Measurements from ENCODE around the gene ZNF682.

- TF ChIP-seq, protein P1, sequence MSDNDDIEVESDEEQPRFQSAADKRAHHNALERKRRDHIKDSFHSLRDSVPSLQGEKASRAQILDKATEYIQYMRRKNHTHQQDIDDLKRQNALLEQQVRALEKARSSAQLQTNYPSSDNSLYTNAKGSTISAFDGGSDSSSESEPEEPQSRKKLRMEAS (IDR thresholded peaks at IDR 0.05): no peak
- TF ChIP-seq SRSF1 (optimal IDR thresholded peaks at IDR 0.05; ENCODE audit: low read depth, low read length) (no peak), SAP130 (CRISPR knock-in tag; IDR thresholded peaks at IDR 0.05; ENCODE audit: low read depth) (no peak), ZNF589 (CRISPR knock-in tag; conservative IDR thresholded peaks at IDR 0.05) (no peak), TCF12 (IDR thresholded peaks at IDR 0.05) (no peak), TCF12 (CRISPR knock-in tag; IDR thresholded peaks at IDR 0.05) (no peak), POLR2A (IDR thresholded peaks at IDR 0.05; ENCODE audit: insufficient read depth in 1 of 2, low read depth in 2 of 2, low read length in 2 of 2) (no peak), ATF2 (CRISPR knock-in tag; IDR thresholded peaks at IDR 0.05) (no peak), NFRKB (IDR thresholded peaks at IDR 0.05) (no peak)
- TF ChIP-seq, protein P2, sequence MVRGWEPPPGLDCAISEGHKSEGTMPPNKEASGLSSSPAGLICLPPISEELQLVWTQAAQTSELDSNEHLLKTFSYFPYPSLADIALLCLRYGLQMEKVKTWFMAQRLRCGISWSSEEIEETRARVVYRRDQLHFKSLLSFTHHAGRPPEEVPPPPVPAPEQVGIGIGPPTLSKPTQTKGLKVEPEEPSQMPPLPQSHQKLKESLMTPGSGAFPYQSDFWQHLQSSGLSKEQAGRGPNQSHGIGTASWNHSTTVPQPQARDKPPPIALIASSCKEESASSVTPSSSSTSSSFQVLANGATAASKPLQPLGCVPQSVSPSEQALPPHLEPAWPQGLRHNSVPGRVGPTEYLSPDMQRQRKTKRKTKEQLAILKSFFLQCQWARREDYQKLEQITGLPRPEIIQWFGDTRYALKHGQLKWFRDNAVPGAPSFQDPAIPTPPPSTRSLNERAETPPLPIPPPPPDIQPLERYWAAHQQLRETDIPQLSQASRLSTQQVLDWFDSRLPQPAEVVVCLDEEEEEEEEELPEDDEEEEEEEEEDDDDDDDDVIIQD (CRISPR knock-in tag; IDR thresholded peaks at IDR 0.05; ENCODE audit: low read depth): no peak
- TF ChIP-seq, protein P3, sequence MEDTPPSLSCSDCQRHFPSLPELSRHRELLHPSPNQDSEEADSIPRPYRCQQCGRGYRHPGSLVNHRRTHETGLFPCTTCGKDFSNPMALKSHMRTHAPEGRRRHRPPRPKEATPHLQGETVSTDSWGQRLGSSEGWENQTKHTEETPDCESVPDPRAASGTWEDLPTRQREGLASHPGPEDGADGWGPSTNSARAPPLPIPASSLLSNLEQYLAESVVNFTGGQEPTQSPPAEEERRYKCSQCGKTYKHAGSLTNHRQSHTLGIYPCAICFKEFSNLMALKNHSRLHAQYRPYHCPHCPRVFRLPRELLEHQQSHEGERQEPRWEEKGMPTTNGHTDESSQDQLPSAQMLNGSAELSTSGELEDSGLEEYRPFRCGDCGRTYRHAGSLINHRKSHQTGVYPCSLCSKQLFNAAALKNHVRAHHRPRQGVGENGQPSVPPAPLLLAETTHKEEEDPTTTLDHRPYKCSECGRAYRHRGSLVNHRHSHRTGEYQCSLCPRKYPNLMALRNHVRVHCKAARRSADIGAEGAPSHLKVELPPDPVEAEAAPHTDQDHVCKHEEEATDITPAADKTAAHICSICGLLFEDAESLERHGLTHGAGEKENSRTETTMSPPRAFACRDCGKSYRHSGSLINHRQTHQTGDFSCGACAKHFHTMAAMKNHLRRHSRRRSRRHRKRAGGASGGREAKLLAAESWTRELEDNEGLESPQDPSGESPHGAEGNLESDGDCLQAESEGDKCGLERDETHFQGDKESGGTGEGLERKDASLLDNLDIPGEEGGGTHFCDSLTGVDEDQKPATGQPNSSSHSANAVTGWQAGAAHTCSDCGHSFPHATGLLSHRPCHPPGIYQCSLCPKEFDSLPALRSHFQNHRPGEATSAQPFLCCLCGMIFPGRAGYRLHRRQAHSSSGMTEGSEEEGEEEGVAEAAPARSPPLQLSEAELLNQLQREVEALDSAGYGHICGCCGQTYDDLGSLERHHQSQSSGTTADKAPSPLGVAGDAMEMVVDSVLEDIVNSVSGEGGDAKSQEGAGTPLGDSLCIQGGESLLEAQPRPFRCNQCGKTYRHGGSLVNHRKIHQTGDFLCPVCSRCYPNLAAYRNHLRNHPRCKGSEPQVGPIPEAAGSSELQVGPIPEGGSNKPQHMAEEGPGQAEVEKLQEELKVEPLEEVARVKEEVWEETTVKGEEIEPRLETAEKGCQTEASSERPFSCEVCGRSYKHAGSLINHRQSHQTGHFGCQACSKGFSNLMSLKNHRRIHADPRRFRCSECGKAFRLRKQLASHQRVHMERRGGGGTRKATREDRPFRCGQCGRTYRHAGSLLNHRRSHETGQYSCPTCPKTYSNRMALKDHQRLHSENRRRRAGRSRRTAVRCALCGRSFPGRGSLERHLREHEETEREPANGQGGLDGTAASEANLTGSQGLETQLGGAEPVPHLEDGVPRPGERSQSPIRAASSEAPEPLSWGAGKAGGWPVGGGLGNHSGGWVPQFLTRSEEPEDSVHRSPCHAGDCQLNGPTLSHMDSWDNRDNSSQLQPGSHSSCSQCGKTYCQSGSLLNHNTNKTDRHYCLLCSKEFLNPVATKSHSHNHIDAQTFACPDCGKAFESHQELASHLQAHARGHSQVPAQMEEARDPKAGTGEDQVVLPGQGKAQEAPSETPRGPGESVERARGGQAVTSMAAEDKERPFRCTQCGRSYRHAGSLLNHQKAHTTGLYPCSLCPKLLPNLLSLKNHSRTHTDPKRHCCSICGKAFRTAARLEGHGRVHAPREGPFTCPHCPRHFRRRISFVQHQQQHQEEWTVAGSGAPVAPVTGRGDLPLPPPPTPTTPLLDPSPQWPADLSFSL (CRISPR knock-in tag; IDR thresholded peaks at IDR 0.05): no peak
- TF ChIP-seq, protein P4, sequence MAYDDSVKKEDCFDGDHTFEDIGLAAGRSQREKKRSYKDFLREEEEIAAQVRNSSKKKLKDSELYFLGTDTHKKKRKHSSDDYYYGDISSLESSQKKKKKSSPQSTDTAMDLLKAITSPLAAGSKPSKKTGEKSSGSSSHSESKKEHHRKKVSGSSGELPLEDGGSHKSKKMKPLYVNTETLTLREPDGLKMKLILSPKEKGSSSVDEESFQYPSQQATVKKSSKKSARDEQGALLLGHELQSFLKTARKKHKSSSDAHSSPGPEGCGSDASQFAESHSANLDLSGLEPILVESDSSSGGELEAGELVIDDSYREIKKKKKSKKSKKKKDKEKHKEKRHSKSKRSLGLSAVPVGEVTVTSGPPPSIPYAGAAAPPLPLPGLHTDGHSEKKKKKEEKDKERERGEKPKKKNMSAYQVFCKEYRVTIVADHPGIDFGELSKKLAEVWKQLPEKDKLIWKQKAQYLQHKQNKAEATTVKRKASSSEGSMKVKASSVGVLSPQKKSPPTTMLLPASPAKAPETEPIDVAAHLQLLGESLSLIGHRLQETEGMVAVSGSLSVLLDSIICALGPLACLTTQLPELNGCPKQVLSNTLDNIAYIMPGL (CRISPR knock-in tag; IDR thresholded peaks at IDR 0.05; ENCODE audit: borderline replicate concordance in 1 of 2, low read depth in 1 of 2): no peak
These were observed 31.4 kb upstream of the ZNF682 start for GRCh38 chr19:20070691-20071090.

Data from HepG2 (cell line).